Measurements from ENCODE around the gene TMBIM4.

The TMBIM4 gene

GRCh38 chr12:66087365-66087943, 82.3 kb downstream of the TMBIM4 start (continued):
- TF ChIP-seq PRDM10 (tag by site-specific recombination; IDR thresholded peaks at IDR 0.05) (peak; percentile 95), PATZ1 (tag by site-specific recombination; IDR thresholded peaks at IDR 0.05) (no peak), SCRT1 (tag by site-specific recombination; IDR thresholded peaks at IDR 0.05; ENCODE audit: borderline replicate concordance) (no peak), ZNF157 (tag by site-specific recombination; IDR thresholded peaks at IDR 0.05) (no peak), ZNF529 (tag by site-specific recombination; IDR thresholded peaks at IDR 0.05; ENCODE audit: insufficient replicate concordance) (no peak), ZBTB11 (tag by site-specific recombination; conservative IDR thresholded peaks at IDR 0.05; ENCODE audit: low read depth) (no peak), ZNF366 (tag by site-specific recombination; conservative IDR thresholded peaks at IDR 0.05) (no peak), ZNF248 (tag by site-specific recombination; IDR thresholded peaks at IDR 0.05) (no peak), ZNF530 (tag by site-specific recombination; IDR thresholded peaks at IDR 0.05; ENCODE audit: low read depth) (no peak), ZNF677 (tag by site-specific recombination; IDR thresholded peaks at IDR 0.05) (no peak), ZEB2 (tag by site-specific recombination; IDR thresholded peaks at IDR 0.05) (no peak), KLF7 (tag by site-specific recombination; IDR thresholded peaks at IDR 0.05; ENCODE audit: borderline replicate concordance) (no peak), ZNF692 (tag by site-specific recombination; IDR thresholded peaks at IDR 0.05) (0 out of 2 replicates have a peak, but pooled peaks have one; percentile 31), GLI4 (tag by site-specific recombination; IDR thresholded peaks at IDR 0.05) (no peak), HOXA7 (CRISPR knock-in tag; IDR thresholded peaks at IDR 0.05; ENCODE audit: borderline replicate concordance) (no peak), ZNF146 (tag by site-specific recombination; IDR thresholded peaks at IDR 0.05) (no peak), PRDM4 (tag by site-specific recombination; IDR thresholded peaks at IDR 0.05) (no peak), ZSCAN18 (tag by site-specific recombination; IDR thresholded peaks at IDR 0.05) (no peak), ZNF747 (tag by site-specific recombination; IDR thresholded peaks at IDR 0.05) (no peak), YY1 (tag by site-specific recombination; IDR thresholded peaks at IDR 0.05) (0 out of 2 replicates have a peak, but pooled peaks have one; percentile 47), ZNF664 (tag by site-specific recombination; IDR thresholded peaks at IDR 0.05) (peak; percentile 5; the same call in 1 of the 2 replicates), ZNF561 (tag by site-specific recombination; IDR thresholded peaks at IDR 0.05; ENCODE audit: borderline replicate concordance) (no peak), ZNF2 (tag by site-specific recombination; IDR thresholded peaks at IDR 0.05) (peak; percentile 59; the same call in 1 of the 2 replicates), MZF1 (tag by site-specific recombination; IDR thresholded peaks at IDR 0.05; ENCODE audit: borderline replicate concordance) (no peak), KLF10 (tag by site-specific recombination; IDR thresholded peaks at IDR 0.05) (no peak), MEIS1 (CRISPR knock-in tag; IDR thresholded peaks at IDR 0.05; ENCODE audit: borderline replicate concordance) (no peak)
